Measurements from ENCODE around the gene NPTX2.

The NPTX2 gene

GRCh38 chr7:98619450-98620321 lies 2.6 kb downstream of the NPTX2 start:
- DNase-seq: no peak

- DNase-seq: no peak
Observed at GRCh38 chr7:98621573-98622482, 4.7 kb downstream of the NPTX2 start.

DNA sequence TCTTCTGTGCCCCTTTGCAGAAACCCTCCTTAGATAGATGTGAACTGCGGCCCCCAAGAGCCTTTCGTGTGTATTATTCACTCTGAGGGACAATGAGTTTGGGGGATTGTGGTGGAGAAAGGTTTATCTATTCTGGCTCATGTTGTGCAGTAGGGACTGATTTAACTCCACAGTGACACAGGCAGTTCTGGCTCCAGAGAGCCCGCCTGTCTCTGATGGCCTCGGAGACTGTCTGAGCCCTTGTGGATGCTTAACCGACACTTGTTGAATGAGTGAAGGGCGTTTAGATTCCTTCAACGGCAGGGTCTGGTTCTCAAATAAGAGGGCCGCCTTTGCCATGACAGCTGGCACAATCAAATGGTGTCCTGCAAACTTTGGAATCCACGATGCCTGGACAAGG lies 5.8 kb downstream of the NPTX2 start:
- DNase-seq: no peak

- DNase-seq: no peak
Observed at GRCh38 chr7:98624846-98625420, 7.8 kb downstream of the NPTX2 start.

GRCh38 chr7:98626460-98627412 lies 9.7 kb downstream of the NPTX2 start:
- no peak for DNase-seq

DNA sequence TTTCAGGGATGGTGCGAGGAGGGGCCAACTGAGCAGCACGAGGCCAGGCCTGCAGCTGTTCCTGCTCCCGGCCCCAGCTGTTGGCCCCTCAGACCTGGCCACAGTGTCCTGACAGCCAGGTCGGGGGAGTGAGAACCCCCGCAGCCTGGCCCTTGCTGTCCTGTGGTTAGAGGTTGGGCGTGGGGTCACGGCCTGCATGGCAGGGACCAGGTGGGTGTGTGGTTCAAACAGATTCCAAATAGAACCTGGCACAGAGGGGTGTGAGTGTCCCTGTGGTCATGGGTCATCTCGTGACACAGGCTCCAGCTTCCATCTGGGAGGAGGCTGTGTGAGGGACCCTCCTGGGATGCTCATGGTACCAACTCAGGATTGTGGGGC lies 10.3 kb downstream of the NPTX2 start:
- no peak for DNase-seq

GRCh38 chr7:98628418-98628817 lies 11.3 kb downstream of the NPTX2 start:
- no peak for DNase-seq

DNA sequence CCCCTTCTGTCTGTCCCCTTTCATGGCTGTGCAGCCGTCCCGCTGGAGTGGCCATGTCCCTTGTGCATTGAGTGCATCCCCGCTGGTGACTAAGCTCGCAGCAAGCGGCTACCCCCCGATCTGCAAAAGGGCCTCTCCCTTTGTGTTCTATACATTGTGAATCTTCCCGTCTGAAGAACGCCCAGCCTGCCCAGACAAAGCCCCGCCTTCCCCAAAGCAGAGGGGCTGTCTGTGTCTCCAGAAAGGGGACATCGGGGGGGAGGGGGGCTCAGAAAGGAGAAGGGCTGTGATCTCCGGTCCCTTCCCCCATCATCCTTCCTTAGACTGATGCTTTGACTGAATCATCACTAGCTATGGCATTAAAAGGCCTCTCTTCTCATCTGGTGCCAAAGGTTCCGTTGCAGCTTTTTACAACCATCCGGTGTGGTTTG lies 11.9 kb downstream of the NPTX2 start:
- no peak for DNase-seq

DNA sequence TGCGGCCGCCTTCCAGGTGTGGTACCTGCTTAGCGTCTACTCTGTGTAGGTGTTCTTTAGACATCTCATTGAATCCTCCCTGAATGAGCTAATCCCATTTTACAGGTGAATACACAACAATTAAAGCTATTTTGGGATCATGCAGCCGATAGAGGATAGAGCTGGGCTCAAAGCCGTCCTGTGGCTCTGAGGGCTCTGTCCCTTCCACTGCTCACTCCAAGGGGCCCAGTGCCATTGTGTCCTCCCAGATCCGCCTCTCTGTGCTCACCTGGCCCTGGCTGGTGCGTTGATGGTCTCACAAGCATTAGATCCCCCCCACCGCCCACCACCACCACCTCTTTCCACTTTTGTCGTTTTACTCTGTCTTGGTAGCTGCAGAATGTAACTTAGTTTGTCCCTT lies 13.1 kb downstream of the NPTX2 start:
- no peak for DNase-seq

GRCh38 chr7:98630770-98631169 lies 13.7 kb downstream of the NPTX2 start:
- DNase-seq: no peak

GRCh38 chr7:98638853-98639252 lies 21.8 kb downstream of the NPTX2 start:
- DNase-seq: no peak

- DNase-seq: no peak
Observed at GRCh38 chr7:98640375-98640774, 23.3 kb downstream of the NPTX2 start.

- no peak for DNase-seq
Observed at GRCh38 chr7:98641646-98642500, 24.8 kb downstream of the NPTX2 start.

- no peak for DNase-seq
Observed at GRCh38 chr7:98643236-98643985, 26.3 kb downstream of the NPTX2 start.

- DNase-seq: no peak
Observed at GRCh38 chr7:98646465-98646864, 29.4 kb downstream of the NPTX2 start.

DNA sequence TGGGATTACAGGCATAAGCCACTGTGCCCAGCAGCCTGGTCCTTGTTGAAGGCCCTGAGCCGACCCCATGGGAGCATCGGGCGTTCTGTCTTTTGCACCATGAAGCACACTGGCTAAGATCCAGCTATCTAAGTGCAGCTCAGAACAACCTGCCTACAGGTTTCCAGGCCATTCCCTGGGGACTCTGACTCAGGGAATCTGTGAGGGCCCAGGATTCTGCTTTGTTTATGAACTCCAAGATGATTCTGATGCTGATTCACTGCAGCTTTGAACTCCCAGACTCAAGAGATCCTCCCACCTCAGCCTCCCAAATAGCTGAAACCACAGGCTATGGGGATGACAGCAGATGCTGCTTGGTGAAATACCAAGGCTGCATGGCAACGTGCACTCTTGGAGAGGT lies 30.2 kb downstream of the NPTX2 start:
- no peak for DNase-seq

DNA sequence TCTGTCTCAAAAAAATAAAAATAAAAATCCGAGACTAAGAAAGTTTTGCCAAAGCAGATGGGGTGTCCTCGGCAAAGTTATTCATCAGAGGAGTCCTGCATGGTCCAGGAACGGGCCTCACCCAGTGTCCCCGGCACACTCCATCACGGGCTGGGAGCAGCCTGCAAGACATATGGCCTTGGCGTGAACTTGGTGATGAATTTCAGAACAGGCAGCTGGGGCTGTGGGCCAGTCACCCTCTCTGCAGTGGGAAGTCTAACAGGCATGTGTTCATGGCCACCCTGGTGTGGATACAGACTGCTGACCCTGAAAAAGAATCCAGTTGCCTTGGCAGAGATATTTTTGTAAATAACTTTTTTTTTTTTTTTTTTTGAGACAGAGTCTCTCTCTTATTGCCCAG lies 34.7 kb downstream of the NPTX2 start:
- DNase-seq: no peak

GRCh38 chr7:98653601-98654310 lies 36.7 kb downstream of the NPTX2 start:
- no peak for DNase-seq

GRCh38 chr7:98654524-98655272 lies 37.6 kb downstream of the NPTX2 start:
- no peak for DNase-seq
